ENCODE data around the gene MSX1.

MSX1 gene

GRCh38 chr4:4881432-4881831 lies 22.0 kb downstream of the MSX1 start:
- Mint-ChIP-seq H3K27me3 (ENCODE audit: low read depth) (peaks cover 11% of the 10 kb centered on the region), H3K4me1 (ENCODE audit: low read depth) (no peaks in the 10 kb centered on the region), H3K9me3 (no peaks in the 10 kb centered on the region), H3K4me3 (no peak overlapping the region), H3K27ac (no peak overlapping the region), H3K36me3 (ENCODE audit: low read depth) (no peaks in the 10 kb centered on the region)

DNA sequence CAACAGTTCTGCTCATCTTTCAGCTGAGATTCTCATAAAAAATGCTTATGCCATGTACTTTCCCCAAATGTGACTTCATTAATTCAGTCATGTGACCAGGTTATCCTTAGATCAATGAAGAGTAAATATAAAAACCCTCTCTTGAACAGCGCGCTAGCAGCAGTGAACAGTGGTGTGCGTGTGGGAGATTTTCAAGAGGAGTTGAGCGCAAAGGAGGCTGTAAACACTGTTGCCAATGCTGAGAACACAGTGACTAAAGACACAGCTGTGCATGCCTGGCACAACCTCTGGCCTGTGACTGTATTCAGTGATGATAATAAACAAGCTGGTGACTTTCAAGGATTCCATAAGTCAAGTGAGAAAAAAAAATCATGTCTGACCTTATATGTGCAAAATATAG lies 25.1 kb downstream of the MSX1 start:
- Mint-ChIP-seq H3K9me3 (no peaks in the 10 kb centered on the region), H3K36me3 (ENCODE audit: low read depth) (no peaks in the 10 kb centered on the region), H3K4me3 (no peak overlapping the region), H3K4me1 (ENCODE audit: low read depth) (no peaks in the 10 kb centered on the region), H3K27ac (no peak overlapping the region), H3K27me3 (ENCODE audit: low read depth) (peaks cover 10% of the 10 kb centered on the region)

- peaks cover 4% of the 10 kb centered on the region for H3K27me3 Mint-ChIP-seq (ENCODE audit: low read depth)
Observed at GRCh38 chr4:4887426-4887825, 28.0 kb downstream of the MSX1 start.

GRCh38 chr4:4888695-4889094 lies 29.2 kb downstream of the MSX1 start:
- no peak overlapping the region for H3K27ac Mint-ChIP-seq
- H3K9me3 Mint-ChIP-seq, result no peaks in the 10 kb centered on the region
- no peaks in the 10 kb centered on the region for H3K4me1 Mint-ChIP-seq (ENCODE audit: low read depth)
- no peak overlapping the region for H3K4me3 Mint-ChIP-seq
- no peaks in the 10 kb centered on the region for H3K36me3 Mint-ChIP-seq (ENCODE audit: low read depth)
- H3K27me3 Mint-ChIP-seq (ENCODE audit: low read depth), result peaks cover 4% of the 10 kb centered on the region

More at GRCh38 chr4:4887426-4887825, 28.0 kb downstream of the MSX1 start:
- H3K27ac Mint-ChIP-seq, result no peak overlapping the region
- H3K4me1 Mint-ChIP-seq (ENCODE audit: low read depth), result no peaks in the 10 kb centered on the region
- no peaks in the 10 kb centered on the region for H3K9me3 Mint-ChIP-seq
- H3K36me3 Mint-ChIP-seq (ENCODE audit: low read depth), result no peaks in the 10 kb centered on the region
- no peak overlapping the region for H3K4me3 Mint-ChIP-seq

DNA sequence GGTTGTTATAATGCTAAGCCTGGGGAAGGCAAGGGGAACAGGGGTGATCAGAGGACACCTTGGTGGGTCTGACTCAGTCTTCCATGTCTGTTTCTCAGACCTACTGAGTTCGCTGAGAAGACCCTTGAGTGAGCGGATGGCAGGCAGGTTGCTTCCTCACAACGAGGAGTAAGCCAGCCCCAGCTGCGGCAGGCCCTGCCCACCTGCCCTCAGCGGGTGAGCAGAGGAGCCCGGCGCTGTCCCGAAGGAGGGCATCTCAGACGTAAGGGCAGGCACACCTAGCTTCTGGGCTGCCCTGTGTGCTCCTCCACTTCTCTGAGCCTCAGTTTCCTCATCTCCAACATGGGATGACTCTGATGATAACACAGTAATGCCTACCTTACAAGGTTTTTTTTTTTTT lies 30.3 kb downstream of the MSX1 start:
- Mint-ChIP-seq H3K4me3 (no peak overlapping the region), H3K4me1 (ENCODE audit: low read depth) (no peaks in the 10 kb centered on the region), H3K9me3 (no peaks in the 10 kb centered on the region), H3K36me3 (ENCODE audit: low read depth) (no peaks in the 10 kb centered on the region), H3K27ac (no peak overlapping the region), H3K27me3 (ENCODE audit: low read depth) (peaks cover 4% of the 10 kb centered on the region)

GRCh38 chr4:4890574-4891255 lies 31.2 kb downstream of the MSX1 start:
- no peaks in the 10 kb centered on the region for H3K4me1 Mint-ChIP-seq (ENCODE audit: low read depth)
- H3K36me3 Mint-ChIP-seq (ENCODE audit: low read depth), result no peaks in the 10 kb centered on the region
- H3K4me3 Mint-ChIP-seq, result no peak overlapping the region
- H3K27me3 Mint-ChIP-seq (ENCODE audit: low read depth), result peaks cover 4% of the 10 kb centered on the region
- no peak overlapping the region for H3K27ac Mint-ChIP-seq
- H3K9me3 Mint-ChIP-seq, result no peaks in the 10 kb centered on the region

DNA sequence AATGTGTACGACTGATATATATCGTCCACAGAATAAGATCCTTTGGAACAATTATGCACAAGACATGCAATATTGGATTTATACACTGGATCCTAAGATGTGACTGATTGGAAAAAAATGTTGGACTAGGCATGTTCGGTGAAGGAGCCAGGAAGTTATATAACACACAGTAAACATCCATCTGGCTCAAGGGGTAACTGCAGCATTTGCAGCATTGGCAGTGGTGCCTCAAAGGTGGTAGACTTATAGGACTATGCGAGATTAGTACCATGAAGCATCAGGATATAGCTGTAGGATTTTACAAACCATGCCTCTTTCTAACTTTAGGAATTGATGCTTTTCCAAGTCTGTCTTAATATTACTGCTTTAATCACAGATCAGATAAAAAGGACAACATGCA lies 34.3 kb downstream of the MSX1 start:
- Mint-ChIP-seq H3K27ac (no peak overlapping the region), H3K4me3 (no peak overlapping the region), H3K27me3 (ENCODE audit: low read depth) (no peaks in the 10 kb centered on the region), H3K9me3 (no peaks in the 10 kb centered on the region), H3K36me3 (ENCODE audit: low read depth) (no peaks in the 10 kb centered on the region), H3K4me1 (ENCODE audit: low read depth) (no peaks in the 10 kb centered on the region)

- Mint-ChIP-seq H3K4me1 (ENCODE audit: low read depth) (no peaks in the 10 kb centered on the region), H3K36me3 (ENCODE audit: low read depth) (no peaks in the 10 kb centered on the region), H3K4me3 (no peak overlapping the region), H3K27me3 (ENCODE audit: low read depth) (no peaks in the 10 kb centered on the region), H3K27ac (no peak overlapping the region), H3K9me3 (no peaks in the 10 kb centered on the region)
Observed at GRCh38 chr4:4899202-4899925, 39.9 kb downstream of the MSX1 start.

- H3K27ac Mint-ChIP-seq, result no peak overlapping the region
Observed at GRCh38 chr4:4901877-4902276, 42.4 kb downstream of the MSX1 start.

DNA sequence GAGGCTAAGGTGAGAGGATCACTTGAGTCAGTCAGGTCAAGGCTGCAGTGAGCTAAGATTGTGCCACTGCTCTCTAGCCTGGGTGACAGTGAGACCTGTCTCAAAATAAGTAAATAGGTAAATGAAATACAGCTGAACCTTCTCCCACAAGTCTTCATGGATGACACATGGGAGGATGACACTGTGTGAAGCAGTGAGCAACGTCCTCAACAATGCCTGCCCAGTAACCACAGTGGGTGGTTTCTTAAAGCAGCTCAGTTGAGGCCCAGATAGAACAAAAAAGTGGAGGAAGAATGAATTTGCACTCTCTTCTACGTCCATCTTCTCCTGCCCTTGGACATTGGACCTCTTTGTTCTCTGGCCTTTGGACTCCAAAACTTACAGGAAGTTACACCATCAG lies 52.7 kb downstream of the MSX1 start:
- Mint-ChIP-seq H3K27ac (no peak overlapping the region), H3K4me3 (no peak overlapping the region), H3K9me3 (peaks cover under 1% of the 10 kb centered on the region), H3K36me3 (ENCODE audit: low read depth) (no peaks in the 10 kb centered on the region), H3K4me1 (ENCODE audit: low read depth) (no peaks in the 10 kb centered on the region), H3K27me3 (ENCODE audit: low read depth) (no peaks in the 10 kb centered on the region)

More at GRCh38 chr4:4901877-4902276, 42.4 kb downstream of the MSX1 start:
- no peaks in the 10 kb centered on the region for H3K4me1 Mint-ChIP-seq (ENCODE audit: low read depth)
- peaks cover 9% of the 10 kb centered on the region for H3K27me3 Mint-ChIP-seq (ENCODE audit: low read depth)
- no peaks in the 10 kb centered on the region for H3K9me3 Mint-ChIP-seq
- H3K36me3 Mint-ChIP-seq (ENCODE audit: low read depth), result no peaks in the 10 kb centered on the region
- H3K4me3 Mint-ChIP-seq, result no peak overlapping the region

DNA sequence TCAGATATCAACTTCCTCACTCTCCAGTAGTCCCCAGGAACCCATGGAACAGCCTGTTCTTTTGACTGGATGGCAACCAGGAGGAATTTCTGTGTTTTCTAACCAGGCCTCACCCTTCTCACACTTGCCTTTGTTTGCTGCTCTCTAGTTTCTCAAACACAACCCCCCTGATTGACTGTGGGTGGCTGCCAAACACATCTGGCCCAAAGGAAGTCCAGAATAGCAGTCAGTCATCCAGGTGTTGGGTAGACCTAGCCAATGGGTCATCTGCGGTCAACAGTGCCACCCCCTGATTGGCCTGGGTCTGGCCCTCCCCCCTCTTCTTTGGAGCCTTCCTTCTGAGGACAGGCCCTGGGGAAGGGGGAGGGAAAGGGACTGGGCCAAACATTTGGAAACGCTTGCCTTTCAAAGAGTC lies 53.7 kb downstream of the MSX1 start:
- no peak overlapping the region for H3K4me3 Mint-ChIP-seq
- no peak overlapping the region for H3K27ac Mint-ChIP-seq
- no peaks in the 10 kb centered on the region for H3K36me3 Mint-ChIP-seq (ENCODE audit: low read depth)
- H3K4me1 Mint-ChIP-seq (ENCODE audit: low read depth), result no peaks in the 10 kb centered on the region
- H3K9me3 Mint-ChIP-seq, result peaks cover 4% of the 10 kb centered on the region
- H3K27me3 Mint-ChIP-seq (ENCODE audit: low read depth), result no peaks in the 10 kb centered on the region

Measured in T-helper 1 cell treated with Interleukin-12 subunit alpha and Interleukin-12 subunit beta and Interleukin-4 antibody, amounts not matched to agents 30 μg/mL and 1 μg/mL, for 36 hours (primary cell).